PC-3 (cell line): ENCODE results near the gene GASK1B.

Experiments
- EZH2 ChIP-seq: fragments of 300-600 bp; sonication (generic); IDR thresholded peaks from one replicate; pipeline ENCODE4 v1.6.1; 2017; ENCODE audit warnings: antibody characterized with exemption, mild to moderate bottlenecking, low read length; ENCODE audit not compliant: unreplicated experiment
- EZH2phosphoT487 ChIP-seq: fragments of 300-600 bp; sonication (generic); IDR thresholded peaks from 2 replicates; pipeline ENCODE4 v1.6.1; 2018; ENCODE audit warnings: mild to moderate bottlenecking, antibody characterized with exemption, low read length, borderline replicate concordance
- TF ChIP-seq, protein P1 (sequence below): fragments of 300-600 bp; sonication (generic); conservative IDR thresholded peaks from 2 replicates; pipeline ENCODE4 v1.5.1; 2017; ENCODE audit warnings: antibody characterized with exemption, low read depth, mild to moderate bottlenecking, low read length

DNA sequence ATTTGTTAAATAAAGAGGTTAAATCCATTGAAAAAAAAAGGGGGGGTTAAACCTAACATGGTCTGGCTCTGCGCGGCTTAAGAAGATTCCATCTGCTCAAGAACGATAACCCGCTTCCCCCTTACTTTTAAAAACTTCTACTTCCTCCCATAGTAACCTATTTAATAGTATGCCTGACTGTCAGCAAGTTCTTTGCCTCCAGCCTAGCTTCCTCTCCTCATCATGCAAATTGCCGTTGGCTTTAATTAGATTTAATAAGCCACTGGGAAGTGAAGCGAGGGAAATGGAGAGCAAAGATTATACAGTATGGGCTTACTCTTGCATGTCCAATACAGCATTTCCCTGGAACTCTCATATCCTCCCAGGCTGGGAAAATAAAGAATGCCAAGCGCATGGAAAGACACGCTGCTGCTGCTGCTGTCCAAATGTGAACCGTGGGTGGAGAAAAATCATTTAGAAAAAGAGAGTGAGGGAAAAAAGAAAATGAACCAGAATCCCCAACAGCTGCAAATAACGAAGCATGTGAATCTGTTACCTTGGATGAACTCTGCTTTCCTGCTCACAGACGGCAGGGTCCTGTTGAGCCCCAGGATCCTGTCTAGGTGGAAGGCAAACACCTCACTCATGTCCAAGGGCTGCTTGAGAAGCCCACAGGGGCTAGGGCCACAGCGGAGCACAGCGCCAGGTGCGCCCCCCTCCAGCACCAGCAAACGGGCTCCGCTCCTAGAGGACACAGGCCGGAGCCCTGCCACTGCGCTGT is 2.7 kb downstream of the GASK1B start:
- TF ChIP-seq, protein P1, sequence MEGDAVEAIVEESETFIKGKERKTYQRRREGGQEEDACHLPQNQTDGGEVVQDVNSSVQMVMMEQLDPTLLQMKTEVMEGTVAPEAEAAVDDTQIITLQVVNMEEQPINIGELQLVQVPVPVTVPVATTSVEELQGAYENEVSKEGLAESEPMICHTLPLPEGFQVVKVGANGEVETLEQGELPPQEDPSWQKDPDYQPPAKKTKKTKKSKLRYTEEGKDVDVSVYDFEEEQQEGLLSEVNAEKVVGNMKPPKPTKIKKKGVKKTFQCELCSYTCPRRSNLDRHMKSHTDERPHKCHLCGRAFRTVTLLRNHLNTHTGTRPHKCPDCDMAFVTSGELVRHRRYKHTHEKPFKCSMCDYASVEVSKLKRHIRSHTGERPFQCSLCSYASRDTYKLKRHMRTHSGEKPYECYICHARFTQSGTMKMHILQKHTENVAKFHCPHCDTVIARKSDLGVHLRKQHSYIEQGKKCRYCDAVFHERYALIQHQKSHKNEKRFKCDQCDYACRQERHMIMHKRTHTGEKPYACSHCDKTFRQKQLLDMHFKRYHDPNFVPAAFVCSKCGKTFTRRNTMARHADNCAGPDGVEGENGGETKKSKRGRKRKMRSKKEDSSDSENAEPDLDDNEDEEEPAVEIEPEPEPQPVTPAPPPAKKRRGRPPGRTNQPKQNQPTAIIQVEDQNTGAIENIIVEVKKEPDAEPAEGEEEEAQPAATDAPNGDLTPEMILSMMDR, result no peak
- TF ChIP-seq EZH2 (no peak), EZH2phosphoT487 (no peak)
